Lower leg skin (tissue), 3 donors: Measurements from ENCODE around the gene UBN1.

Experiments used
- CTCF ChIP-seq, 3 donors: fragments of 450-650 bp; IDR thresholded peaks; one replicate each; pipeline ENCODE4 v1.5.1; 2016; ENCODE audit warnings: antibody characterized with exemption in 3 of 3, mild to moderate bottlenecking in 3 of 3, moderate library complexity in 2 of 3
- POLR2A ChIP-seq, 2 donors: fragments of 450-650 bp; IDR thresholded peaks; one replicate each; pipeline ENCODE4 v1.6.1; 2016 to 2017; ENCODE audit warnings: antibody characterized with exemption in 2 of 2, mild to moderate bottlenecking in 1 of 2, moderate library complexity in 1 of 2

GRCh38 chr16:4870138-4870671, 22.9 kb downstream of the UBN1 start:
- TF ChIP-seq CTCF (IDR thresholded peaks at IDR 0.05) = no peak
- no peak for TF ChIP-seq POLR2A (IDR thresholded peaks at IDR 0.05)
